HepG2 (cell line): Measurements from ENCODE around the gene NKAIN4. TPM values are rescaled to one million over a fixed set of nuclear protein-coding genes. Genes with fewer than 3 reads are reported as not detected.
A peak's percentile ranks its signal among the peaks of the same experiment; 100 is the strongest.

Experiments used
- ATAC-seq: fragments of 200-7000 bp; cut with Tn5 transposase; 3 replicates; pipeline ENCODE4 v1.9.1; 2020; ENCODE audit warnings: mild to moderate bottlenecking, moderate library complexity
- BruUV-seq: library from RNA; stranded (reverse); fragments of 400-500 nt; replicated peaks from 2 replicates; lab custom pipeline; 2021; lab: Mats Ljungman, UMichigan
- CTCF ChIA-PET: fragments of 300-600 bp; formaldehyde crosslinking; extraction: SDS; loops from one replicate; lab custom pipeline; 2021; ENCODE audit warnings: low total read pairs, inconsistent platforms, low intra/inter-chr PET ratio; lab: Yijun Ruan, JAX
- POLR2A ChIA-PET: fragments of 350-600 bp; sonication (Branson Sonifier 250); formaldehyde crosslinking; loops from one replicate; lab custom pipeline; 2020; ENCODE audit warnings: antibody characterized with exemption, inconsistent platforms; lab: Yijun Ruan, JAX
- DNase-seq: peaks from one replicate; pipeline ENCODE4 v3.0.0-alpha.2; 2015; ENCODE audit warnings: low spot score
- FAIRE-seq: peaks from 3 replicates; lab custom pipeline; 2011; peaks lifted over from hg19 to GRCh38; lab: Jason Lieb, UNC
- H2AFZ ChIP-seq: one replicate; pipeline ENCODE4 v1.6.1; 2011; ENCODE audit warnings: low read length, inconsistent platforms
- H3K27ac ChIP-seq: fragments of 300-600 bp; 3 replicates; pipeline ENCODE4 v1.8.0; 2011; ENCODE audit warnings: mixed run types, mild to moderate bottlenecking, mixed read lengths, low read length, inconsistent platforms; ENCODE audit not compliant: insufficient read depth; ENCODE audit errors: extremely low read length
- H3K27me3 ChIP-seq, 2 experiments: fragments of 200-600 bp in 1 of 2; 2 replicates in 1 of 2; 3 replicates in 1 of 2; pipeline versions ENCODE4 v1.6.0 to v1.8.0; 2011; ENCODE audit warnings: low read length in 2 of 2, mild to moderate bottlenecking in 2 of 2, moderate library complexity in 2 of 2, inconsistent platforms in 1 of 2; ENCODE audit not compliant: insufficient read depth in 2 of 2, control insufficient read depth in 1 of 2
- H3K36me3 ChIP-seq, 2 experiments: fragments of 200-600 bp in 1 of 2; replicated peaks in 1 of 2; 2 replicates in 1 of 2; 3 replicates in 1 of 2; pipeline versions ENCODE4 v1.5.1 to v1.8.0; 2011; ENCODE audit warnings: low read length in 2 of 2, inconsistent platforms in 1 of 2; ENCODE audit not compliant: insufficient read depth in 2 of 2, control insufficient read depth in 1 of 2
- H3K4me1 ChIP-seq: 2 replicates; pipeline ENCODE4 v1.5.1; 2012; ENCODE audit warnings: low read length, inconsistent platforms; ENCODE audit not compliant: insufficient read depth
- H3K4me2 ChIP-seq: 2 replicates; pipeline ENCODE4 v1.6.0; 2011; ENCODE audit warnings: low read depth, low read length, inconsistent platforms
- H3K4me3 ChIP-seq, 3 experiments: fragments of 200-600 bp in 1 of 3; sonication (generic), shearing (Covaris generic) in 1 of 3; replicated peaks in 1 of 3; 2 replicates each; pipeline ENCODE4 v1.5.1; 2011 to 2016; ENCODE audit warnings: low read length in 3 of 3, inconsistent platforms in 2 of 3, low read depth in 2 of 3, mild to moderate bottlenecking in 2 of 3, control low read depth in 1 of 3, mixed read lengths in 1 of 3; ENCODE audit not compliant: insufficient read depth in 1 of 3
- H3K79me2 ChIP-seq: one replicate; pipeline ENCODE4 v1.6.1; 2011; ENCODE audit warnings: low read length, inconsistent platforms; ENCODE audit not compliant: insufficient read depth
- H3K9ac ChIP-seq: 2 replicates; pipeline ENCODE4 v1.6.0; 2011; ENCODE audit warnings: mild to moderate bottlenecking, low read depth, low read length, inconsistent platforms; ENCODE audit not compliant: insufficient read depth
- H3K9me3 ChIP-seq: 2 replicates; pipeline ENCODE4 v1.5.1; 2012; ENCODE audit warnings: mild to moderate bottlenecking, low read length
- H4K20me1 ChIP-seq: 2 replicates; pipeline ENCODE4 v1.6.0; 2011; ENCODE audit warnings: inconsistent platforms, mild to moderate bottlenecking, low read length, moderate library complexity; ENCODE audit not compliant: insufficient read depth
- GABPA ChIP-seq, 2 experiments: IDR thresholded peaks; 2 replicates each; pipeline ENCODE4 v1.6.1; 2011 to 2016; ENCODE audit warnings: low read depth in 2 of 2, low read length in 1 of 2, missing biosample characterization in 1 of 2, missing genetic modification characterization in 1 of 2
- USF2 ChIP-seq, 2 experiments: sonication (generic) in 1 of 2; formaldehyde crosslinking in 1 of 2; IDR thresholded peaks; 2 replicates each; pipeline versions ENCODE4 v1.5.1 to v1.6.1; 2011 to 2020; ENCODE audit warnings: borderline replicate concordance in 1 of 2, low read depth in 1 of 2, low read length in 1 of 2, mild to moderate bottlenecking in 1 of 2, missing genetic modification reagents in 1 of 2, moderate library complexity in 1 of 2
- ZBTB38 ChIP-seq: sonication (generic); formaldehyde crosslinking; IDR thresholded peaks from 2 replicates; pipeline ENCODE4 v1.5.1; 2020; ENCODE audit warnings: mild to moderate bottlenecking, missing genetic modification reagents
- WGBS: methylation state at CpG from one replicate; pipeline ENCODE4 v1.1.6; 2017; ENCODE audit warnings: low lambda C conversion rate; 5-methylcytosine and 5-hydroxymethylcytosine counted together
- in situ Hi-C: cut with HindIII; loops from 2 replicates; pipeline ENCODE4 v1.10.0; 2017; ENCODE audit warnings: low pct_unique_long_range_greater_than_20kb; ENCODE audit not compliant: extremely low pct_ligation_motif_present
- intact Hi-C: fragments of 100-400 bp; cut with micrococcal nuclease; formaldehyde crosslinking; loops from one replicate; pipeline ENCODE4 v1.10.0; 2022; ENCODE audit not compliant: unreplicated experiment
- polyA plus RNA-seq, 8 experiments: library from polyadenylated mRNA; depleted of rRNA in 3 of 8; stranded (reverse) in 7 of 8; unstranded in 1 of 8; fragments of >200 nt; fragmentation: Illumina TruSeq in 4 of 8; extraction: Trizol in 4 of 8; gene quantifications; 2 replicates each; pipeline versions ENCODE4 v1.2.1 to v1.2.3, GENCODE V29; 2011 to 2016; ENCODE audit warnings: low read depth in 4 of 8, missing spikeins in 1 of 8, mixed read lengths in 1 of 8; ENCODE audit not compliant: insufficient read depth in 1 of 8
- total RNA-seq, 5 experiments: library from RNA; depleted of rRNA; stranded (reverse); fragments of >200 nt; fragmentation: Illumina TruSeq; extraction: Trizol; gene quantifications; 2 replicates each; pipeline ENCODE4 v1.2.3, GENCODE V29; 2016; ENCODE audit warnings: low read depth in 1 of 5
- TF ChIP-seq, protein P1 (sequence below): sonication (generic); formaldehyde crosslinking; IDR thresholded peaks from 2 replicates; pipeline ENCODE4 v1.5.0; 2020; ENCODE audit warnings: mild to moderate bottlenecking, missing genetic modification reagents, moderate library complexity

NKAIN4 gene
- total and polyA plus RNA-seq, 2 of the 13 experiments (the other 11 are each of a cell fraction or from before 2014, with no cell fraction given) = not detected

GRCh38 chr20:63246490-63247288 is 7.6 kb downstream of the NKAIN4 start:
- Histone ChIP-seq H3K27ac (no peak overlapping the region), H3K79me2 (no peaks in the 10 kb centered on the region), H2AFZ (no peak overlapping the region), H3K9ac (no peak overlapping the region), H3K27me3 (peaks cover 20 to 82% of the 10 kb centered on the region in 2 experiments), H3K9me3 (no peaks in the 10 kb centered on the region), H3K4me1 (peaks cover 2% of the 10 kb centered on the region), H4K20me1 (no peaks in the 10 kb centered on the region; the same call in 1 of the 2 replicates), H3K36me3 (no peaks in the 10 kb centered on the region), H3K4me2 (no peak overlapping the region), H3K4me3 (no peak overlapping the region)
- FAIRE-seq (no peak), ATAC-seq (peak; percentile 6; the same call in 2 of the 3 replicates), DNase-seq (no peak)
- no TSS peak for BruUV-seq
- ChIA-PET CTCF (no interaction called here), POLR2A (interaction anchor here (0.9 kb wide), 1 partner anchor 26 kb away, joined by 3 read pairs; the partner anchor contains the start of gene ARFGAP1)
- TF ChIP-seq USF2 (IDR thresholded peaks at IDR 0.05; ENCODE audit: low read depth, low read length) (0 out of 2 replicates have a peak, but pooled peaks have one; percentile 9), USF2 (CRISPR knock-in tag; IDR thresholded peaks at IDR 0.05; ENCODE audit: borderline replicate concordance) (no peak), GABPA (IDR thresholded peaks at IDR 0.05; ENCODE audit: low read depth, low read length) (no peak), GABPA (CRISPR knock-in tag; IDR thresholded peaks at IDR 0.05; ENCODE audit: low read depth) (no peak), ZBTB38 (CRISPR knock-in tag) (peak; percentile 39; the same call in 1 of the 2 replicates)
- TF ChIP-seq, protein P1, sequence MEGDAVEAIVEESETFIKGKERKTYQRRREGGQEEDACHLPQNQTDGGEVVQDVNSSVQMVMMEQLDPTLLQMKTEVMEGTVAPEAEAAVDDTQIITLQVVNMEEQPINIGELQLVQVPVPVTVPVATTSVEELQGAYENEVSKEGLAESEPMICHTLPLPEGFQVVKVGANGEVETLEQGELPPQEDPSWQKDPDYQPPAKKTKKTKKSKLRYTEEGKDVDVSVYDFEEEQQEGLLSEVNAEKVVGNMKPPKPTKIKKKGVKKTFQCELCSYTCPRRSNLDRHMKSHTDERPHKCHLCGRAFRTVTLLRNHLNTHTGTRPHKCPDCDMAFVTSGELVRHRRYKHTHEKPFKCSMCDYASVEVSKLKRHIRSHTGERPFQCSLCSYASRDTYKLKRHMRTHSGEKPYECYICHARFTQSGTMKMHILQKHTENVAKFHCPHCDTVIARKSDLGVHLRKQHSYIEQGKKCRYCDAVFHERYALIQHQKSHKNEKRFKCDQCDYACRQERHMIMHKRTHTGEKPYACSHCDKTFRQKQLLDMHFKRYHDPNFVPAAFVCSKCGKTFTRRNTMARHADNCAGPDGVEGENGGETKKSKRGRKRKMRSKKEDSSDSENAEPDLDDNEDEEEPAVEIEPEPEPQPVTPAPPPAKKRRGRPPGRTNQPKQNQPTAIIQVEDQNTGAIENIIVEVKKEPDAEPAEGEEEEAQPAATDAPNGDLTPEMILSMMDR (CRISPR knock-in tag) = 0 out of 2 replicates have a peak, but pooled peaks have one; percentile 13
- in situ Hi-C loops = no loop called here
- intact Hi-C loops = loop anchor here (10.0 kb wide), 1 partner anchor 192 kb away; no protein-coding TSS in a partner anchor
- WGBS = 55% methylated on average over 24 of the region's 50 CpGs
